OCI-LY3 (cell line): ENCODE data around the gene SERPINA1.

Experiments used
- H2AFZ ChIP-seq: fragments of 200-600, 300-600 bp; shearing (Covaris generic); 2 replicates; pipeline ENCODE4 v1.6.0; 2014; ENCODE audit warnings: antibody characterized with exemption, low read depth, low read length
- H3K27ac ChIP-seq: fragments of 200-600, 300-600 bp; sonication (generic); 2 replicates; pipeline ENCODE4 v1.5.1; 2014; ENCODE audit warnings: mild to moderate bottlenecking, low read length, moderate library complexity, mixed read lengths
- H3K27me3 ChIP-seq: fragments of 200-600, 300-600 bp; sonication (generic); 2 replicates; pipeline ENCODE4 v1.6.1; 2014; ENCODE audit warnings: low read depth, low read length, mixed read lengths
- H3K36me3 ChIP-seq: fragments of 200-600, 300-600 bp; sonication (generic); replicated peaks from 2 replicates; pipeline ENCODE3; 2014; ENCODE audit warnings: low read depth, low read length, mixed read lengths
- H3K4me1 ChIP-seq: fragments of 300-600, 200-600 bp; sonication (generic); 2 replicates; pipeline ENCODE4 v1.6.1; 2014; ENCODE audit warnings: low read length, mixed read lengths
- H3K4me2 ChIP-seq: fragments of 200-600, 300-600 bp; sonication (generic); 2 replicates; pipeline ENCODE4 v1.6.1; 2014; ENCODE audit warnings: low read length, mixed read lengths
- H3K4me3 ChIP-seq: fragments of 300-600, 200-600 bp; sonication (generic); 2 replicates; pipeline ENCODE4 v1.5.1; 2014; ENCODE audit warnings: antibody characterized with exemption, mild to moderate bottlenecking, low read length, moderate library complexity
- H3K79me2 ChIP-seq: fragments of 300-600, 200-600 bp; shearing (Covaris generic); 2 replicates; pipeline ENCODE4 v1.6.1; 2014; ENCODE audit warnings: mild to moderate bottlenecking, low read length, mixed read lengths
- H3K9ac ChIP-seq: fragments of 300-600, 200-600 bp; shearing (Covaris generic); 2 replicates; pipeline ENCODE4 v1.6.0; 2014; ENCODE audit warnings: mild to moderate bottlenecking, low read length, moderate library complexity
- H3K9me3 ChIP-seq: fragments of 200-600, 300-600 bp; shearing (Covaris generic); 2 replicates; pipeline ENCODE4 v1.6.1; 2014; ENCODE audit warnings: low read length, mixed read lengths; ENCODE audit not compliant: insufficient read depth
- H4K20me1 ChIP-seq: fragments of 200-600, 300-600 bp; sonication (generic); 2 replicates; pipeline ENCODE4 v1.6.1; 2016; ENCODE audit warnings: low read length, mixed read lengths; ENCODE audit not compliant: insufficient read depth
- EZH2phosphoT487 ChIP-seq: fragments of 200-600 bp; shearing (Covaris generic); IDR thresholded peaks from 2 replicates; pipeline ENCODE4 v1.6.1; 2018; ENCODE audit warnings: antibody characterized with exemption, mixed run types, low read depth
- TF ChIP-seq, protein P1 (sequence below): fragments of 200-600, 300-600 bp; sonication (generic); IDR thresholded peaks from 2 replicates; pipeline ENCODE4 v1.5.1; 2014; ENCODE audit warnings: antibody characterized with exemption, low read length, low read depth

Gene SERPINA1

DNA sequence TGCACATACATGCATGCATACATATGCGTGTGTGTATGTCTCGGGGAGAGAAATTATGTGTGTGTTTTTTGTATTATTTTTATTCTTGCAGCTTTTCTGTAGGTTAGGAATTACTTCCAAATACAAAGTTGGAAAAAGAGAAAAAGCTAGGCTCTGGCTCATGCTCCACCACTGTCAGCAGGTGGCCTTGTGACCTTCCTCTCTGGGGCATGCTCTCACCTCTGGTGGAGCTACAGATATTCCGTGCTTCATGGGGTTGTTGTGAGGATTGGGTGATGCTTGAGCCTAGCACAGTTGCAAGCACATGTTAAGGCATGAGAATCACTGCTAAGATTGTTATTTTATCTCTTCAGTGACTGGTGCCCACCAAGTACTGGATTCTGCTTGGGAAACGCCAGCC is 58.5 kb downstream of the SERPINA1 start:
- H3K9ac ChIP-seq, result no peak overlapping the region
- no peak overlapping the region for H3K4me3 ChIP-seq
- H3K4me2 ChIP-seq, result no peak overlapping the region
- no peaks in the 10 kb centered on the region for H3K27me3 ChIP-seq
- no peak overlapping the region for H3K27ac ChIP-seq
- no peaks in the 10 kb centered on the region for H3K4me1 ChIP-seq
- no peaks in the 10 kb centered on the region for H3K79me2 ChIP-seq
- no peaks in the 10 kb centered on the region for H4K20me1 ChIP-seq
- TF ChIP-seq, protein P1, sequence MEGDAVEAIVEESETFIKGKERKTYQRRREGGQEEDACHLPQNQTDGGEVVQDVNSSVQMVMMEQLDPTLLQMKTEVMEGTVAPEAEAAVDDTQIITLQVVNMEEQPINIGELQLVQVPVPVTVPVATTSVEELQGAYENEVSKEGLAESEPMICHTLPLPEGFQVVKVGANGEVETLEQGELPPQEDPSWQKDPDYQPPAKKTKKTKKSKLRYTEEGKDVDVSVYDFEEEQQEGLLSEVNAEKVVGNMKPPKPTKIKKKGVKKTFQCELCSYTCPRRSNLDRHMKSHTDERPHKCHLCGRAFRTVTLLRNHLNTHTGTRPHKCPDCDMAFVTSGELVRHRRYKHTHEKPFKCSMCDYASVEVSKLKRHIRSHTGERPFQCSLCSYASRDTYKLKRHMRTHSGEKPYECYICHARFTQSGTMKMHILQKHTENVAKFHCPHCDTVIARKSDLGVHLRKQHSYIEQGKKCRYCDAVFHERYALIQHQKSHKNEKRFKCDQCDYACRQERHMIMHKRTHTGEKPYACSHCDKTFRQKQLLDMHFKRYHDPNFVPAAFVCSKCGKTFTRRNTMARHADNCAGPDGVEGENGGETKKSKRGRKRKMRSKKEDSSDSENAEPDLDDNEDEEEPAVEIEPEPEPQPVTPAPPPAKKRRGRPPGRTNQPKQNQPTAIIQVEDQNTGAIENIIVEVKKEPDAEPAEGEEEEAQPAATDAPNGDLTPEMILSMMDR, result no peak
- no peaks in the 10 kb centered on the region for H3K9me3 ChIP-seq
- H2AFZ ChIP-seq, result no peak overlapping the region
- no peaks in the 10 kb centered on the region for H3K36me3 ChIP-seq

DNA sequence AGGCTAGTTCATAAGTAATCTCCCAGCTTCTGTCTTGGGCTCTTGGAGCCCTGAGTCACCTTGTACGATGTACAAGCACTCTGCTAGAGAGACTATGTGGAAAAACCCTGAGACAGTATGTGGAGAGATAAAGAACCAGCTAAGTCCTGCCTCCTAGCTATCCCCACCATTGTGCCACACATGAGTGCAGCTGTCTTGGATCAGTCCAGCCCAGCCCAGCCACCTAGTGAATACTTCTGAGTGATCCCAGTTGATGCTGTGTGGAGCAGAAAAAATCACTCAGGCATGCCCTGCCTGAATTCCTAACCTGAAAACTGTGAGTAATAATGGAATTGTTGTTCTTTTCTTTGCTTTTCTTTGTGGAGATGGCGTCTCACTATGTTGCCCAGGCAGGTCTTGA is 60.2 kb downstream of the SERPINA1 start:
- no peak overlapping the region for H3K4me2 ChIP-seq
- H3K36me3 ChIP-seq, result no peaks in the 10 kb centered on the region
- H3K27me3 ChIP-seq, result no peaks in the 10 kb centered on the region
- no peak for TF ChIP-seq EZH2phosphoT487
- TF ChIP-seq, protein P1, result no peak
- H3K9me3 ChIP-seq, result no peaks in the 10 kb centered on the region
- no peak overlapping the region for H3K9ac ChIP-seq
- H3K79me2 ChIP-seq, result no peaks in the 10 kb centered on the region
- H3K4me1 ChIP-seq, result no peaks in the 10 kb centered on the region
- H3K4me3 ChIP-seq, result no peak overlapping the region
- H3K27ac ChIP-seq, result no peak overlapping the region
- H2AFZ ChIP-seq, result no peak overlapping the region
- H4K20me1 ChIP-seq, result no peaks in the 10 kb centered on the region
